Measurements from ENCODE around the gene FGF14.

DNA sequence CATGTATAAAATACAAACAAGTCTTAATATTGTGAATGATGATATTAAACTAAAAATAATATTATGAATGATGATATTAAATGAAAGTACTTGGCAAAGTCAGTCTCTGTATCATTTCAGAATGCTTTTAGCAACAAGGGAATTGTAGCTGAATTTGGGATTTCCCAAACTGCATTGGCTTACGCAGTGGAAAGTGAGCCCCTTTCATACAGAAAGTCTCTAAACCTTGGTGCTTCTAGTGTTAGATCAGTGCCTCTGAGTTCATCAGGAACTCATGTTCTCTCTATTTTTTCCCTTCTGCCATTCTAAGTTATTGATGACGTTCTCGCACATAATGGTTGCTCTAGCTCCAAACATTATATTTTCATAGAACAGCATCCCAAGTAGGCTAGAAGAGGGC, 649.4 kb downstream of the FGF14 start:
- no peak for TF ChIP-seq EZH2phosphoT487 (IDR thresholded peaks at IDR 0.05; ENCODE audit: borderline replicate concordance, low read length)
- TF ChIP-seq, protein P1, sequence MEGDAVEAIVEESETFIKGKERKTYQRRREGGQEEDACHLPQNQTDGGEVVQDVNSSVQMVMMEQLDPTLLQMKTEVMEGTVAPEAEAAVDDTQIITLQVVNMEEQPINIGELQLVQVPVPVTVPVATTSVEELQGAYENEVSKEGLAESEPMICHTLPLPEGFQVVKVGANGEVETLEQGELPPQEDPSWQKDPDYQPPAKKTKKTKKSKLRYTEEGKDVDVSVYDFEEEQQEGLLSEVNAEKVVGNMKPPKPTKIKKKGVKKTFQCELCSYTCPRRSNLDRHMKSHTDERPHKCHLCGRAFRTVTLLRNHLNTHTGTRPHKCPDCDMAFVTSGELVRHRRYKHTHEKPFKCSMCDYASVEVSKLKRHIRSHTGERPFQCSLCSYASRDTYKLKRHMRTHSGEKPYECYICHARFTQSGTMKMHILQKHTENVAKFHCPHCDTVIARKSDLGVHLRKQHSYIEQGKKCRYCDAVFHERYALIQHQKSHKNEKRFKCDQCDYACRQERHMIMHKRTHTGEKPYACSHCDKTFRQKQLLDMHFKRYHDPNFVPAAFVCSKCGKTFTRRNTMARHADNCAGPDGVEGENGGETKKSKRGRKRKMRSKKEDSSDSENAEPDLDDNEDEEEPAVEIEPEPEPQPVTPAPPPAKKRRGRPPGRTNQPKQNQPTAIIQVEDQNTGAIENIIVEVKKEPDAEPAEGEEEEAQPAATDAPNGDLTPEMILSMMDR (IDR thresholded peaks at IDR 0.05; ENCODE audit: low read depth, low read length, poor library complexity, severe bottlenecking), result no peak

Data from DOHH2 (cell line).